ENCODE data around the gene DNAJB5.
"Not testable (repeated sequence)": the region's sequence is repeated elsewhere in the genome, so short reads cannot be mapped to it uniquely, and the experiment has no call there.

The DNAJB5 gene

DNA sequence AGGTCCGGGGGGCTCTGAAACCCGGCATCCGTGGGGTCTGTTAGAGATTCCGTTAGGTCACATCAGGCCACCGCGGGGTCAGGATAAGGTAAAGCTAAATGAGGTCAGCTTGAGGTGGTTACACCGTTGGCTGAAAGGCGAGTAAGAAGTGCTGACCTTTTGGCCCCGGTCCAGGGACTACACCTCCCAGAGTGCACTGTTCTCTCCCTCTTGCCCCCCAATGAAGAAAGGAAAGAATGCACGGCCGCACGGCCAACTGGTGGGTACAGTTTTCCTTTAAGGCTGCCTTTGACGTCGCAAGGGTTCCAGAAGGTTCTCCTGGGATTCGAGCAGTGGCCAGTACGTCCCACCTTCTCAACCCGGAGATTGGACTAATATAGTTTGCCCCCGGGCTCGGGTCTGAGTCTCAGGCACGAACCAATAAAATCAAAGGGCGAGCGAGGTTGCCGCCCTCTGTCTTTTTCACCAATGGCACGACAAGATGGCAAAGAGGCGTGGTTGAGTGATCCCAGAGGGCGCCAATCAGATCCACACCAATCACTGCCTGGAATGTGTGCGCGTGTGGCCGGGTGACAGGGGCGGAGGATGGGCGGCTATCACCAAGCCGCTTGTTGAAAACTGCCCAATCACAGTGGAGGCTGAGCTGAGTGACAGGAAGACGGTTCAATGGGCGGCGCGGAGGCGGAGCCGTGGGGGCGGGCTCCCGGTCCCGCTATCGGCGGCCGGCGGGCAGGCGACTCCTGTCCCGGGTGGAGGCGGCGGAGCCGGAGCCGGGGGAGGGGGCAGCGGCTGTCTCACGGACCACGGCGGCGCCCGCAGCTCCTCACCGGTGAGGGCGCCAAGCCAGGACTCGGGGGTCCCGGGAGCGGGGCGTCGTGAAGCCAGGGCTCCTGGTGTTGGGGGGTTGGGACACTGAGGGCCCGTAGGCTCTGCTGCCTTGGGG is at the start of gene DNAJB5:
DNAJB5 (plus strand) TSS at position 743 of the 943 bp plus-strand sequence. CDS start 886 bp downstream, outside the sequence.
- DNase-seq = peak; percentile 86

DNA sequence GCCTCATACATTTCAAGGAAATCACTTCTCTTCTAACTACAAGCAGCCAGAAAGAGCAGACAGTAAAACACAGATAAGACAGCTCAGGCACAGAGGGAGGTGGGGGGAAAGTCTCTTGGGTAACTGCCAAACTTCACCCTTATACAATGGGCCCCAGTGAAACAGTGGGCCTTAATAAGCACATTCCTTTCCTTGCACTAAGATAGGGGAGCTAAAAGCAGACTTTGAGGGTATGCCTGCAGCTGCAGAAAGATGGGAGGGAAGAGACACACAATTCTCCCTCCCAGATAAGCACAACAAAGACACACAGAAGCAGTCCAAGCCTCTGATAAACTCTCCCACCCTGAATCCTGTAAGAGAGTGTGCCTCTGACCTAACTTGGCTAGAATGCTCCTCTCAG is 49.6 kb upstream of the DNAJB5 start:
- not testable (repeated sequence) for DNase-seq

DNA sequence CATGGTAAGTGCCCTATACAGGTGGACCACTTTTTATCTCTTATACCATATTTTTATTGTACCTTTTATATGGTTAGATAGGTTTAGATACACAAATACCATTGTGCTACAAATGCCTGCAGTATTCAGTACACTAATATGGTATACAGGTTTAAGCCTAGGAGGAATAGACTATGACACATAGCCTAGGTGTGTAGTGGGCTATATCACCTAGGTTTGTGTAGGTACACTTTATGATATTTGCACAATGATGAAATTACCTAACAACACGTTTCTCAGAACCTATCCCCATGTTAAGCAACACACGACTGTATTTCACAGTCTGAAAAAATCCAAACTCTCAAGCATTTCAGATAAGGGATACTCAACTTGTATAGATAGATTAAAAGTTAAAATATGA is 41.1 kb upstream of the DNAJB5 start:
- DNase-seq = no peak

DNA sequence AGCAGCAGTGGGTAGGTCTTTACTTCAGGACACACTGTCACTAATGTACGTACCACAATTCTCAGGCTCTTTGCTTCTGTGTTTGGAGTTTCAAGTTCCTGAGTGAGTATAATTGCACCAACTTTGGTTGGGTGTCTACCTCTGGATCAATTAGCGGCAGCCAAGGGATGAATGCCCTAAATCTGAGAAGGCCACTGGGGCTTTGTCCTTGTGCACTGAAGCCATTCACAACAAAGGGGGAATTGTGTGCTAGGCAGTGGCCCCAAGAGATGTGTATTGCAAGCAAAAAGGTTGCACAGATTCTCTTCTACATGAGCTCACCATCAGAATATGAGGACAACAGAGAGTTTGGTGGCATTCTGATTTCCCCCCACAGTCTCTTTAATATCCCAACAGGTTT is 35.3 kb upstream of the DNAJB5 start:
- DNase-seq = no peak

DNA sequence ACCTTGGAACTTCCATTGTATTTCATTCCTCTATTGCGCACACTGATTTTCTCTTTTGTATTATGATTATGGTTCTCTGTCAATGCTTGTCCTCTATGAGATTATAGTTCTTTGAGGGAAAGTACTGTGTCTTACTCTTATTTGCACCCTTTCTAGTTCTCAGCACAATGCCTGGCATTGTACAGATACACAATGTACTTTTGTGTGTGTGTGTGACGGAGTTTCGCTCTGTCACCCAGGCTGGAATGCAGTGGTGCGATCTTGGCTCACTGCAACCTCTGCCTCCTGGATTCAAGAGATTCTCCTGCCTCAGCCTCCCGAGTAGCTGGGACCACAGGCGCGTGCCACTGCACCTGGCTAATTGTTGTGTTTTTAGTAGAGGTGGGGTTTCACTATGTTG is 33.5 kb upstream of the DNAJB5 start:
- DNase-seq = not testable (repeated sequence)

DNA sequence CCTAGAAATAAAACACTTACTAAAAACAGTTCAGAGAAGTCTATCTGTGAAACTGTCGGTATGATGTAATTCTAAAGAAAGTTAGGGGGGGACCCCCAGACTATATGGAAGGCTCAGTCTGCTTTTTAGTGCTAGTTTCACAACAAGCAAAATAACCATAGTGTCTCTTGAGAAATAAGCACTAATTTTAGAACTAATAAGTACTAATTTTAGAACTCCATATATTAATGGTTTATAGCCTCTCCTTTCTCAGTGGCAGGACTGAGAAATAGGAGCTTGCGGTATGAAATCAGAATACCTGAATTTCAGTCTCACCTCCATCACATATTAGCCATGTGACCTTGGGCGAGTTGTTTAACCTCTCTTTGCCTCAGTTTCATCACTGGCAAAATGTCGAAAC is 32.9 kb upstream of the DNAJB5 start:
- DNase-seq = no peak

DNA sequence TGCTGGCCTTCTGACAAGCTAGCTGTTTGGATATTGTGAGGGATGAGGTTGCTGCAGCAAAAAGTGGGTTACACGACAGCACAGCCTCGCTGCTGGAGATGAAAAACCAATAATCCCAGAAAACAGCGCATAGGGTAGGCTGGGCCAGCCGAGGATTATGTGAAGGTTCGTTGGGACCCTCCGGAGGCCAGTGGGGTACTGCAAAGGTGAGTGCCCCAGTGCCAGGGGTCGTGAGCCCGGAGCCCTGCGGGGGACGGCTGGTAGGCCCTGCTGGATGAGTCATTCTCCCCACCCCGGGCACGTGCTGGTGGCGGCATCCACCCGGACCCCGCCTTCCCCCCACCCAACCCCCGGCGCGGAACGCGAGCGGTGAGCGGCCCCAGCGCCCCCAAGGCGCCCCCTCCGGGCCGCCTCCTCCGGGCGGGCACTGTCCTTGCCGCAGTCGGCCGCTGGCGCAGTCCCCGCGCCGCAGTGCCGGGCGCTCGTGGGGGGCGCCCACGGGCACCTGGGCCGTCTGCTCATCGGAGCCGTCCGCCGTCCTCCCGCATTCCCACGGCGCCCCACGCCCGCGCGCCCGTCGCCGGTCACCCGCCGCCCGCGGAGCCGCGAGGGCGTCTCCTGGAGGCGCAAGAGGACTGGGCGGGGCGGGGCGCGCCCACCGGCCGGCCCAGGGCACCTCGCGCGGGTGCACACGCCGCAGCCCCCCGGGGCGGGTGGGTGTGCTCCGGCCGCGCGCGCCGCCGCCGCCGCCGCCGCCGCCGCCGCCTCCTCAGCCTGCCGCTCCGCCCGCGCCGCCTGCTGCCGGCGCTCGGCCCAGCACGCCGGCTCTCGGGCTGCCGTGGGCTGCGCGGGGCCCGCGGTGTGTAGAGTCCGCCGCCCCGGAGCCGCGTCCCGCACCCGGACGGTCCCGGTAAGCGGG is 31.8 kb upstream of the DNAJB5 start, which contains the start of gene PHF24:
PHF24 (plus strand) TSS at position 794 of the 919 bp plus-strand sequence. CDS start 13,014 bp downstream, outside the sequence.
- no peak for DNase-seq

DNA sequence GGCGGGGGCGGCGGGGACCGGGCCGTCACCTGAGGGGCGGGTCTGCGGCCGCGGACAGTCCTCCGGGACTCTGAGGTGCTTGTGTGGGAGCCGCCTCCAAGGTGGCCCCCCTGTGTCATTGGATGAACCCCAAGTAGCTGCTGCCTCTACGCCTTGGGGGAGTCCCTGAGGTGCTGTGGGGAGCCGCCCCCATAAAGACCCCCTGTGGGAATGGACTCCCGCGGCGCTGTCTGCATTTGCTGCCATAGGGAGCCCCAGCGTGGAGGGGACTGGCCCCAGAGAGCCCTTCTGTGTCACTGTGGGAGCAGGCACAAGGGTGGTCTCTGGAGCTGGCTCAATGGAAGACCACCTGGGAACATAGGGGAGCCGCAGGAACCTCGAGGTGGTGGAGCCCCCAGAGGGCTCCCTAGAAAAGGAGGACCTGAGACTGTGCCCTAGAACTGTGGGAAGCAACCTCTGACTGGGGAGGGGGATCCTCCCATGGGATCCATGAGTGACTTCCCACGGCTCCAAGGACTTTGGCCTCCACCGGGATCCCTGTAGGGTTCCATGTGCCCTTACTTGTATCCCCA is 31.0 kb upstream of the DNAJB5 start:
- DNase-seq = no peak

DNA sequence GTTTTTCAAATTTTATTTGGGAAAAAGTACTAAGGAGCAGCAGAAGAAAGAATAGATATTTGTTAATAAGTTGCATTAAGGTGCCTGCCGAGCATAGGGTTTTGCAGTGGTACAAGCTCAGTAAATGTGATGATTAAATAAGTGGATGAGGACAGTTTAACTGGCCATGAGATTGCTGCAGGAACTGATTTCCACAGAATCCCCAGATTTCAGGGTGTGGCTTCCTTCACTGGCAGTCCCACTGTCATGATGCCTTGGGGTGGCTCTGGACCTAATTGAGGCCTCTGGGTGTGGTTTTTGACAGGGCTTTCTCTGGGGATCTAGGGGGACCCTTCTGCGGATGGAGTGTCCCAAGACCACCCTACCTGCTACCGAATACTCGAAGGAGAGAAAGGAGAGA is 30.1 kb upstream of the DNAJB5 start:
- no peak for DNase-seq

DNA sequence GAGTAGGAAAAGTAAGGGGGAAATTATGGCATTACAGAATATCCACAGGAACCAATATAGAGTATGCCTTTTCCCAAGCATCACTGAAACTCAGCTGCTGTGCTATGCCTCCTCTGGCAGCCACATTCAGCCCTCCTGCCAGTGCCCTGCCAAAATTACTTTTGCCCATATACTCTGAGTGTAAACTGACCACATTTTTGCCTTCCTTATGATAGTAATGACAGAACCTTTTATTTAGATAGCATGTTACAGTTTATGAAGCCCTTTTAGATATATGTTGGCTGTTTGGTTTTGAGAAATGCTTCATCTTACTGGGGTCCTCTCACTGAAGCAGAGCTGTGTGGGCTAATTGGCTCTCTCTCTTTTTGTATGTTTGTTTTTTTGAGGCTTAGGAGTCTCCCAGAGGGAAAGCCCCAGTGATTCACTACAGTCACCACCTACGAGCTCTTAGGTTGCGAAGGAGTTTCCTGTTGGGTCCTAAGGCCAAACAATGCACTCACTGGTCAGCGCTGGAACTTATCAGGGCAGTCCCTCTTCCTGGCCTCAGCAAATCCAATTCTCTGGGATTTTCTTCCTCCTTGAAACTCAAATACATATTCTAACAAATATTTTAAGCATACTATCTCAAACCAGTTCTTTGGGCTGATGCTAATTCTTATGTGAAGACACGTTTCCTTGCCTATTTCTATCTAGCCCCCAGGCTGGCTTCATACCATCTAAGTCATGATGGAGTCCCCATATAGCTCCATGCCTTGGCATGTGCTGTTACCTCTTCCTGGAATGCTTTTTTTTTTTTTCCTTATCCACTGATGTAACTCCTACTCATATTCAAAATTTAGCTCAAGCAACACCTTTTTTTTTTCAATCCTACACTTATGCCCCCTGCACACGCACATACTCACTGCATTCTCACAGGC is 27.7 kb upstream of the DNAJB5 start:
- no peak for DNase-seq

DNA sequence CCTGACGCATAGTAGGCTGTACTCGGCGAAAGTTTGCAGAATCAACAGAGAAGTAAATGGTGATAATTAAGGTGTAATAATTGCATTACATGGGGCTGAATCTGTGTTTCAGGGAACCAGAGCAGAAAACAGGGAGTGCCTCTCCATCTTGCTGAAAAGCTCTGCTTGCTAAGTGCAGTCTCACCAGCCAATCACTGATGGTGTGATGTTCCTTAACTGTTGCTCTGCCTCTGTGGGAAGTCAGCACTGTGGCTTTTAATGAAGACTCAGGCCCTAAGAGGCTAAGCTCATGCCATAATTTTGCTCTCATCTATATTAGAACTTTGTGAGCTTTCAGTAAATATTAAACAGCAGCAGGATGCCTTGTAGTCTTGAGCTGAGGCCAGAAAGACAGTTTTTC is 27.0 kb upstream of the DNAJB5 start:
- DNase-seq = no peak

DNA sequence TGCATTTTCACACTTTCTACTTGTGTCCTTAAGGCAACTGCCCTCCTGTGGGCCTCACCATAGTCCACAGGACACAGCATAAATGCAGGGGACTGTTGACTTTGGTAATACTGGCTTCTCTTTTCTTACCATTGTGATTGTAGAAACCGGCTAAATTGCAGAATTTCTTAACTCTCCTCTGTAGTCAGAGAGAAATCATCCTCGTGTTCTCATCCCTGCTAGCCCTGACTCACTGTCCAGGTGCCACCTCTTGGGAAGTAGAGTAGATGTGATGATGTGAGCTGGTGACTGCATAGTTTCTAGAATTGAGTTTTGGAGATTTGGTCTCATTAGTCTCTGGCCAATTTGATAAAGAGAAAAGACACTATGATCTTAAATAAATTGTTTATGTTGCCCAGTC is 26.0 kb upstream of the DNAJB5 start:
- no peak for DNase-seq

DNA sequence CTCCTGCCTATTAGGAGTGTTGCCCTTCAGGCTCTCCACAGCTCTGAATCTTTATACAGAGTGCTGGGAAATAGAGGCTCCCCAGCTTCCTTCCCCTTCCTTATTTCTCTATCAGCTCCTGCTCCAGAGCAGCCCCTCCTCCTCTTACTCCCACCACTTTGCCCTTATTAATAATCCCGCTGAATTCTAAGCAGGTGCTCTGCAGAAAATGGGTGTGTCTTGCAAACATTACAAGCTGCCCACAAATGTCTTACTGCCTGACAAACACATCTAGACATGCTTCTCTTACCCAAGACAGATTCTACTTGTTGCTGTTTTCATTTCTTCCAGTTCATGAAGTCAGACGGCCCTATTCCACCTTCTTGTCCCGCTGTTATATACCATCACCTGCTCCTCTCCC is 25.1 kb upstream of the DNAJB5 start:
- no peak for DNase-seq

DNA sequence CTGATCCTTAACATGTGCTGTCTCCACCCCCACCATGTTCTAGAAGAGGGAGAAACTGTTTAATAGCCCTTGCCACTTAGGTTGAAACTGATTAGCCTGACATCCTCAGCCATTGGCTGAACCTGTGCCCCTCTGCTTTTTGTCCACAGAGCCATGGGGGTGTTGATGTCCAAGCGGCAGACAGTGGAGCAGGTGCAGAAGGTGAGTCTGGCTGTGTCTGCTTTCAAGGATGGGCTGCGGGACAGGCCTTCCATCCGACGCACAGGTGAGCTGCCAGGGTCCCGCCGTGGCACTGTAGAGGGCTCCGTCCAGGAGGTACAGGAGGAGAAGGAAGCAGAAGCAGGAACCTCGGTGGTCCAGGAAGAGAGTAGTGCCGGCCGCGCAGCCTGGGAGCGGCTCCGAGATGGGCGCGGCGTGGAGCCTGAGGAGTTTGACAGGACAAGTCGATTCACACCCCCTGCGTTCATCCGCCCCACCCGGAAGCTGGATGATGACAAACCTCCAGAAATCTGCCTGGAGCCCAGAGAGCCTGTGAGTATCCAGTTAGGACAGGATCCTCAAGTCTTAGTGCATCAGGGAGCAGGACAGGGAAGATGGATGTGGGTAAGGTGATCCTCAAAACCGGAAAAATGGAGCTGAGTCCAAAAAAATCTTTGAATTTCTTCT is 18.3 kb upstream of the DNAJB5 start:
- DNase-seq = no peak

DNA sequence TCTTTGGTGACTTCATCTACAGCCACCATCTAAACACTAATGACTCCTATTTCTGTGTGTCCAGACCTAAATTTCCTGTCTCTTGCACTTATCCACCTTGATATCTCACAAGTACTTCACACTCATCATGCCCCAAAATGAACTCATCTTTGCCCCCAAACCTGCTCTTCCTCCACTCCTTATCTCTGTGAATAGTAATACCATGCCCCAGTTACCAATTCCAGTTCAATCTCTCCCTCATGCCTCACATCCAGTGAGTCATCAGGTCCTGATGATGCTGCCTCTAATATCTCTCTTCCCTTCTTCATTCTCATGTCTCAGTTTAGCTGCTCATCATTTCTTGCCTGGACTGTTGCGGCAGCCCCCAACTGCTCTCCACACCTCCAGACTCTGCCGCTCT is 14.9 kb upstream of the DNAJB5 start:
- no peak for DNase-seq

DNA sequence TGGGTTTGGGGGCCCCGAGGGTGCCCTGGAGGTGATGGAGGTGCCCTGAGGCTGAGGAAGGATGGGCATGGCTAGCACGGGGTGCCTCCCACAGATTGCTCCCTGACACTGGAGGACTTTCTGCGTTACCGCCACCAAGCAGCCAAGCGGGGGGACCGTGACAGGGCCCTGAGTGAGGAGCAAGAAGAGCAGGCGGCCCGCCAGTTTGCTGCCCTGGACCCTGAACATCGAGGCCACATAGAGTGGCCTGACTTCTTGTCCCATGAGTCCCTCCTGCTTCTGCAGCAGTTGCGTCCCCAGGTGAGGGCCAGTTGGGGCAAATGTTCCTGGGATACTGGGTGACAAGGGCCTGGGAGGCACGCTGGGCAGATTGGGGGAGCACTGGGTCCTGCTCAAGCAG is 13.1 kb upstream of the DNAJB5 start:
- no peak for DNase-seq

DNA sequence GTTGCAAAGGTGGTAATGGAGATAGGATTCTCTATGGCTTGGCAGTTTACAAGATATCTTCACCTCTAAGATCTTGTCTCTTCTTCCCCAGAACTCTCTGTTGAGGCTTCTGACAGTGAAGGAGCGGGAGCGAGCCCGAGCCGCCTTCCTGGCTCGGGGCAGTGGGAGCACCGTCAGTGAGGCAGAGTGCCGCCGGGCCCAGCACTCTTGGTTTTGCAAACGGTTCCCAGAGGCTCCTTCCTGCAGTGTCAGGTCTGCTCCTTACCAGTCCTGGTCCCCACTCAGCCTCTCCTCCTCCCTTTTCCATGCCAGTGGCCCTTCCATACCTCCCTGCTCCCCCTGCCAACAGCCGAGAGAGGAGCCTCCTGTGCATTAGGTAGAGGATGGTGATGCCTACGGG is 12.6 kb upstream of the DNAJB5 start:
- no peak for DNase-seq

DNA sequence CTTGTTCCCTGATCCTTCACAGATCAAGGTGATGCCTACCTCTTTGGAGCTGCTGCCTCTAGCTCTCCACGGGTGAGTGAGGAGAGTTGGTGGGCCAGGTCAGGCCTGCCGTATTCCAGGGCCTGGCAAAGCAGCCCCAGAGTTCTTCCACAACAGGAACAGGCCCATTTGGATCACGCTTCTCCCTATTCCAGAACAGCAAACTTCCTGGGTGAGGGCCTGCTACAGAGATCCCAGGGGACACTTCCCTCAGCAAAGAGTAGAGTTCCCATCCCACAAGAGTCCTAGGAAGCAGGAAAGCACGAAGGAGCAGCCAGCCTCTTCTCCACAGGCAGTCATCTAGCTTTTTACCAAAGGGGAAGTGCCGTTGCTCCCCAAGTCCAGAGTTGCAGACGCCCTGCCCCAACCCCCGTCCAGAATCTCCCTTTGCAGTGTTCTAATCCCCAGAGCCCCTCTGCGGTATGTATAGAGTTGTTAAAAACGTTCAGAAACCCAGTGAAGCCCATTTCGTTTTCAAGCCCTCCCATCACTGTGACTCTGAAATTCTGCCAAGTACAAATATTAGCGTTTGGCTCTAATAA is 9.3 kb upstream of the DNAJB5 start:
- no peak for DNase-seq

DNA sequence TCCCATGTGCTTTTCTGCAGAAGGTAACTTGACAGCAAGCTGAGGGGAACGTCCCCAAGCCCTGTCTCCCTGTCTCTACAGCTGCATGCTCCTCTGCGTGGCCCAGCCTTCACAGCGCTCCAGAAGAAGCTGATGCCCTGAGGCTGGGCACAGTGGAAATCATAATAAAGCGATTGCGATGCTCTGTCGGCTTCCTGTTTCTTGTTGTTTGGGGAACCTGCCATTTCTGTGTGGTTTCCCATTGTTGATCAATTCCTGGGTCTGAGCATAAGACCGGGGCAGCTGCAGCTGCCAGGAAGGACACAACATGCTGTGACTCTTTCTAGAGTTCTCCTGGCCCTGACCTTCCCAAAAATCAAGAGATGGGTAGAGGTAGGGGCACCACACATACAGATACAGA is 7.2 kb upstream of the DNAJB5 start:
- no peak for DNase-seq

DNA sequence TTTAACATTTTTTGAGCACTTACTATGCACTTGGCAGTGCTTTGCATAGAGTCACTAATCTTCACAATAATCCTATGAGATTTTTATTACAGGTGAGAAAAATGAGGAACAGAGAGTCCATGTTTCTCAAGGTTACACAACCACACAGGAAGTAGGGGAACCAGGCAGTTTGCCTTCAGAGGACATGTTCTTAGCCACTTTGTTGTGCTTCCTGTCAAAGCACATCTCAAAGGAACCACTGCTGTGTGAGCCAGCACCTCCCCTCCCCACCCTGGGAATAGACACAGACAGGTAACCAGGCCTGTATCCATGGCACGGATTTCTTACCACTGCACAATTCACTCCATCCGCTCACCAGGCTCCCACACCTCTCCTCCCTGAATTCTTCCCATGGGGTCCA is 6.3 kb upstream of the DNAJB5 start:
- no peak for DNase-seq

DNA sequence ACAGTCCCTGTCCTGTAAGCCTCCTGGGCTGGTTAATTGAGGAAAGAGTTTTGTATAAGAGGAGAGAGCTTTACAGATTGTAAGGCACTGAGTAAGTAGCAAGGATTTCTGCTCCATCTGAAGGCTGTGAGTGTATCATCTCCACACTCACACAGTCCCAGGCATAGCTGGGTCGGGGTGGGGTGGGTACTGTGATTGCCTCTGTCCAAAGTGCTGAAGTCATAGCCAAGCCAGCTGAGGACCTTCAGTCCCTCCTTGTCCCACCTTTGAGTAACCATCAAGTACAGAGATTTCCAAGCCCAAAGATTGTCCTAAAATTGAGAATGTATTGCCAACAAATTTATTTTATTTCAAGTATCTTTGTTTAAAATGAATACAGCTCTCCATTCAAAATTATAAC is 5.5 kb upstream of the DNAJB5 start:
- DNase-seq = no peak
